Caco-2 (cell line): ENCODE measurements around the gene DOCK2. TPM values are rescaled to one million over a fixed set of nuclear protein-coding genes. Genes with fewer than 3 reads are reported as not detected.
A peak's percentile ranks its signal among the peaks of the same experiment; 100 is the strongest.

Experiments used
- BruUV-seq: library from RNA; stranded (reverse); fragments of 400-500 nt; replicated peaks from 2 replicates; lab custom pipeline; 2021; lab: Mats Ljungman, UMichigan
- CTCF ChIA-PET: fragments of 300-600 bp; sonication (Branson Sonifier 250); formaldehyde crosslinking; loops from one replicate; lab custom pipeline; 2022; ENCODE audit warnings: antibody characterized with exemption; lab: Charles Lee
- POLR2A ChIA-PET: fragments of 300-600 bp; sonication (Branson Sonifier 250); formaldehyde crosslinking; loops from one replicate; lab custom pipeline; 2022; ENCODE audit warnings: antibody characterized with exemption; lab: Charles Lee
- DNase-seq, 2 experiments: peaks; one replicate each; pipeline versions ENCODE4 v3.0.0 to v3.0.0-alpha.2; 2020 to 2022
- H3K27me3 ChIP-seq: replicated peaks from 2 replicates; pipeline ENCODE4 v1.6.0; 2011; ENCODE audit warnings: low read length; ENCODE audit not compliant: control insufficient read depth, insufficient read depth
- H3K36me3 ChIP-seq: 2 replicates; pipeline ENCODE4 v1.5.1; 2011; ENCODE audit warnings: low read length; ENCODE audit not compliant: control insufficient read depth, insufficient read depth
- H3K4me1 ChIP-seq: fragments of 250-450 bp; sonication (Bioruptor Pico); 2 replicates; pipeline ENCODE4 v1.5.1; 2020; ENCODE audit warnings: mild to moderate bottlenecking
- H3K4me3 ChIP-seq: 2 replicates; pipeline ENCODE4 v1.5.1; 2011; ENCODE audit warnings: low read depth, mild to moderate bottlenecking, control low read depth, low read length
- H3K9me3 ChIP-seq: fragments of 250-450 bp; sonication (Bioruptor Pico); 2 replicates; pipeline ENCODE4 v1.5.1; 2020; ENCODE audit warnings: mild to moderate bottlenecking, moderate library complexity
- H3K27ac Mint-ChIP-seq: one replicate; pipeline ENCODE4 v1.8.0; 2022; ENCODE audit warnings: mixed read lengths; ENCODE audit not compliant: unreplicated experiment
- H3K27me3 Mint-ChIP-seq: one replicate; pipeline ENCODE4 v1.8.0; 2022; ENCODE audit warnings: mixed read lengths; ENCODE audit not compliant: insufficient read depth, unreplicated experiment
- H3K36me3 Mint-ChIP-seq: one replicate; pipeline ENCODE4 v1.8.0; 2022; ENCODE audit warnings: mild to moderate bottlenecking, mixed read lengths; ENCODE audit not compliant: insufficient read depth, unreplicated experiment
- H3K4me1 Mint-ChIP-seq: one replicate; pipeline ENCODE4 v1.8.0; 2022; ENCODE audit warnings: low read depth, mixed read lengths; ENCODE audit not compliant: unreplicated experiment
- H3K4me3 Mint-ChIP-seq: one replicate; pipeline ENCODE4 v1.8.0; 2022; ENCODE audit warnings: mild to moderate bottlenecking, moderate library complexity, mixed read lengths; ENCODE audit not compliant: unreplicated experiment
- H3K9me3 Mint-ChIP-seq: one replicate; pipeline ENCODE4 v1.8.0; 2022; ENCODE audit warnings: mixed read lengths; ENCODE audit not compliant: unreplicated experiment
- intact Hi-C: fragments of 100-400 bp; cut with micrococcal nuclease; formaldehyde crosslinking; loops from one replicate; pipeline ENCODE4 v1.10.0; 2022; ENCODE audit not compliant: unreplicated experiment
- total RNA-seq: library from RNA; stranded (reverse); gene quantifications from 2 replicates; pipeline ENCODE4 v1.2.3, GENCODE V29; 2022
- TF ChIP-seq, protein P1 (sequence below), 2 experiments: fragments of 200-600 bp in 1 of 2; IDR thresholded peaks; 1 replicate in 1 of 2; 2 replicates in 1 of 2; pipeline versions ENCODE4 v1.5.1 to v1.8.0; 2011 to 2022; ENCODE audit warnings: antibody characterized with exemption in 1 of 2, control low read depth in 1 of 2, inconsistent platforms in 1 of 2, low read depth in 1 of 2, low read length in 1 of 2, mild to moderate bottlenecking in 1 of 2, moderate library complexity in 1 of 2; ENCODE audit not compliant: insufficient read depth in 1 of 2, severe bottlenecking in 1 of 2, unreplicated experiment in 1 of 2

DOCK2 gene
- total RNA-seq, 1 experiment from 2014 or later = 0.09 TPM

DNA sequence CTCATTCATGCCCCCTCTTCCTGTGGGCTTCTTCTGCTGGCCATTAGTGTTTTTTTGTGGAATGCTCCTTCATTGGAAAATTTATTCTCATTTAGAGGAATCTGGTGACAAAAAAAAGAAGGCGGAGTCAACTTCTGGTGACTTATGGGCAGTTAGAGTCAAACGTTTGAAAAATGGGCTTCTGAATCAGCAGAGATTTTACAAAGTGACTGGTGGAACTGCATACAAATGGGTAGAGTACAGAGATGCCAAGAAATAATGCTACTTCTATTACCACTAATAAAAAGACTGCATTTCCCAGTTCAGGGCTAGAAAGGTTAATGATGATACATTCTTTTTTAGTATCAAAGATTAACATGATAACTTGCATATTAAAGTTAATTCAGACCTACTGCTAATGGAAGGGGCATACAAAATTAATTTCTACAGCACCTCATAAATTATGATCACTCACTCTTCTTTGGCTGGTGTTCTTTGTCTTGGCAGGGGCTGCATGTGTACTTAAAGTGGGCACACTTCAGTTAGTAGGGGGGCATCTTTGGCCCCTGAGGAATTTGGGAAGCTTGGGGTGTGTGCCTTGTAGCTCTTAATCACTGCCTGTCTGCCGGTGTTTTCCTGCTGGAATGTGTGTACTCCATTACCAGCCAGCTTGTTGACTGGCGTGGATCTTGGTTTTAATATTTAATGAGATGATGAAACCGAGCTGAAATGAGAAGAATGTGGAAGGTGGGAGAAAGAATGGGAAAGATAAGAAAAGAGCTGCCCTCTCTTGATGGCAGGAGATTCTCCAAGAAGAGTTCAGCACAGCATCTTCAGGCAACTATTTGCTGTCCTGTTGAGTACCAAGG lies 148.9 kb downstream of the DOCK2 start:
- Histone ChIP-seq H3K27me3 (no peaks in the 10 kb centered on the region), H3K4me3 (no peak overlapping the region), H3K9me3 (no peaks in the 10 kb centered on the region), H3K36me3 (no peaks in the 10 kb centered on the region), H3K4me1 (peaks cover 44% of the 10 kb centered on the region)
- Mint-ChIP-seq H3K9me3 (peaks cover 21% of the 10 kb centered on the region), H3K4me1 (peaks cover 42% of the 10 kb centered on the region), H3K4me3 (no peak overlapping the region), H3K27ac (peak overlapping the region; percentile 62), H3K27me3 (no peaks in the 10 kb centered on the region), H3K36me3 (no peaks in the 10 kb centered on the region)
- TF ChIP-seq, protein P1, sequence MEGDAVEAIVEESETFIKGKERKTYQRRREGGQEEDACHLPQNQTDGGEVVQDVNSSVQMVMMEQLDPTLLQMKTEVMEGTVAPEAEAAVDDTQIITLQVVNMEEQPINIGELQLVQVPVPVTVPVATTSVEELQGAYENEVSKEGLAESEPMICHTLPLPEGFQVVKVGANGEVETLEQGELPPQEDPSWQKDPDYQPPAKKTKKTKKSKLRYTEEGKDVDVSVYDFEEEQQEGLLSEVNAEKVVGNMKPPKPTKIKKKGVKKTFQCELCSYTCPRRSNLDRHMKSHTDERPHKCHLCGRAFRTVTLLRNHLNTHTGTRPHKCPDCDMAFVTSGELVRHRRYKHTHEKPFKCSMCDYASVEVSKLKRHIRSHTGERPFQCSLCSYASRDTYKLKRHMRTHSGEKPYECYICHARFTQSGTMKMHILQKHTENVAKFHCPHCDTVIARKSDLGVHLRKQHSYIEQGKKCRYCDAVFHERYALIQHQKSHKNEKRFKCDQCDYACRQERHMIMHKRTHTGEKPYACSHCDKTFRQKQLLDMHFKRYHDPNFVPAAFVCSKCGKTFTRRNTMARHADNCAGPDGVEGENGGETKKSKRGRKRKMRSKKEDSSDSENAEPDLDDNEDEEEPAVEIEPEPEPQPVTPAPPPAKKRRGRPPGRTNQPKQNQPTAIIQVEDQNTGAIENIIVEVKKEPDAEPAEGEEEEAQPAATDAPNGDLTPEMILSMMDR (IDR thresholded peaks at IDR 0.05; ENCODE audit: insufficient read depth in 1 of 2, low read depth in 1 of 2, low read length in 1 of 2, severe bottlenecking in 1 of 2, unreplicated experiment in 1 of 2) = no peak
- POLR2A ChIA-PET = no interaction called here
- peak in 1 of 2 experiments; percentile 30 for DNase-seq
- no TSS peak for BruUV-seq
- intact Hi-C loops = no loop called here
- CTCF ChIA-PET = interaction anchor here (1.1 kb wide), 1 partner anchor 195 kb away, joined by 4 read pairs; the partner anchor contains the start of gene INSYN2B

DNA sequence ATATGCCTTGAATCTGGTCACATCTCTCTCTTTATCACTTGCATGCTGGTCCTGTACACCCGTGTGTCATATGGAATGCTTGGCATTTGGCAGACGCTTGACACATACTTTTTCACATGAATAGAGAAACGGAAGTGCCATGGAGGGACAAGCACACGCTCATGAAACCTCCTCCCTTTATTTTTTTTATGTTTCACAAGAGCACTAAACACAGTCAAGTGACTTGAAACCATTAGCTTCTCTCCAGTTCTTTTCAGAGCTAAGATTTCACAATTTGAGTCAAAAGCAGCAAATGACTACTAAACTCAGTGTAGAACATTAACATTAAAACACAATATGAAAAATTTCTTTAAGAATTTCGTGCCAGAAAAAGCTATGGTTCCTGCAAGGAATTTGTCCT lies 151.1 kb downstream of the DOCK2 start:
- intact Hi-C loops = no loop called here
- Histone ChIP-seq H3K4me3 (no peak overlapping the region), H3K9me3 (no peaks in the 10 kb centered on the region), H3K27me3 (no peaks in the 10 kb centered on the region), H3K36me3 (no peaks in the 10 kb centered on the region), H3K4me1 (peaks cover 55% of the 10 kb centered on the region)
- H3K9me3 Mint-ChIP-seq = peaks cover 21% of the 10 kb centered on the region
- H3K27ac Mint-ChIP-seq = no peak overlapping the region
- no TSS peak for BruUV-seq
- CTCF ChIA-PET = interaction anchor here (1.2 kb wide), 1 partner anchor 87 kb away, joined by 3 read pairs; no protein-coding TSS in a partner anchor
- DNase-seq = no peak
- no peak overlapping the region for H3K4me3 Mint-ChIP-seq
- no peaks in the 10 kb centered on the region for H3K27me3 Mint-ChIP-seq
- H3K36me3 Mint-ChIP-seq = no peaks in the 10 kb centered on the region
- H3K4me1 Mint-ChIP-seq = peaks cover 46% of the 10 kb centered on the region
- TF ChIP-seq, protein P1 (IDR thresholded peaks at IDR 0.05; ENCODE audit: insufficient read depth in 1 of 2, low read depth in 1 of 2, low read length in 1 of 2, severe bottlenecking in 1 of 2, unreplicated experiment in 1 of 2) = no peak
- POLR2A ChIA-PET = no interaction called here

DNA sequence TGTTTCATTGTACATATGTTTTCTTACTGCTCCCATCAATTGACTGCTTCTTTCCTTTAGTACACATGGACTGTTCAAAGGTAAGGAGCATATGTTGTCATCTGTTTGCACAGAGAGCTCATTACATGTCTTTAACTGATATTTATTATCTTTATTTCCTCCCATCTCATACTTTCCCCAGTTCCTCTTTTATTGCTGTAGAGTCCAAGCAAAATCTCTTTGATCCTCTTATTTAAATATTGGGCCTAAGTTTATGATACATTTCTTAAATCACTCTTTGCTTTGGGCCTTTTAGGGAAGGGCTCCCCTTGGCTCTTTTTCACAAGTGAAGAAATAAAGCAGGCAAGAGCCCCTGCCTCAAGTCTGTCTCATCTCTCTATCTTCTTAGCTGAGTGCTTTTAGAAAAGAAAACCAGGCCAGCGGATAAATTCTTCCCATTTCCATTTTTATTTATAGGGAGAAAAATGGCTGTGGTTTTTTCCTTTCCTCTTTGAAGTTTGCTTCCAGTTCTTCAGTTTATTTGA lies 152.4 kb downstream of the DOCK2 start:
- Histone ChIP-seq H3K4me3 (no peak overlapping the region), H3K27me3 (no peaks in the 10 kb centered on the region), H3K9me3 (no peaks in the 10 kb centered on the region), H3K4me1 (peaks cover 55% of the 10 kb centered on the region), H3K36me3 (no peaks in the 10 kb centered on the region)
- peak in 1 of 2 experiments; percentile 48 for DNase-seq
- TF ChIP-seq, protein P1 (IDR thresholded peaks at IDR 0.05; ENCODE audit: insufficient read depth in 1 of 2, low read depth in 1 of 2, low read length in 1 of 2, severe bottlenecking in 1 of 2, unreplicated experiment in 1 of 2) = no peak
- ChIA-PET POLR2A (no interaction called here), CTCF (interaction anchor here (1.0 kb wide), 1 partner anchor 191 kb away, joined by 3 read pairs; the partner anchor contains the start of gene INSYN2B)
- intact Hi-C loops = loop anchor here (1.0 kb wide), 1 partner anchor 9 kb away; no protein-coding TSS in a partner anchor
- Mint-ChIP-seq H3K27me3 (no peaks in the 10 kb centered on the region), H3K36me3 (no peaks in the 10 kb centered on the region), H3K4me1 (peaks cover 46% of the 10 kb centered on the region), H3K27ac (no peak overlapping the region), H3K9me3 (peaks cover 21% of the 10 kb centered on the region), H3K4me3 (peak overlapping the region; percentile 39)
- no TSS peak for BruUV-seq
